ENCODE measurements around the gene TBC1D8B. TPM values are rescaled to one million over a fixed set of nuclear protein-coding genes. Genes with fewer than 3 reads are reported as not detected.

TBC1D8B gene
- total RNA-seq, 4 donors from 2014 or later = 1.7 to 7.3 (median 2.2) TPM

- TF ChIP-seq EP300 (IDR thresholded peaks at IDR 0.05) (no peak), CTCF (IDR thresholded peaks at IDR 0.05) (no peak), POLR2A (IDR thresholded peaks at IDR 0.05) (no peak), POLR2AphosphoS5 (IDR thresholded peaks at IDR 0.05) (no peak)
- Histone ChIP-seq H3K4me1 (no peaks in the 10 kb centered on the region), H3K27ac (no peak overlapping the region), H3K27me3 (no peaks in the 10 kb centered on the region), H3K36me3 (no peaks in the 10 kb centered on the region), H3K4me3 (no peak overlapping the region), H3K9me3 (no peaks in the 10 kb centered on the region)
- WGBS = 64% methylated on average over 2 of the region's 2 CpGs
- no peak for DNase-seq (ENCODE audit: low spot score in 2 of 2)
Measured at GRCh38 chrX:106899276-106899675, 96.8 kb downstream of the TBC1D8B start.

GRCh38 chrX:106899841-106900240 lies 97.4 kb downstream of the TBC1D8B start:
- H3K27me3 ChIP-seq = no peaks in the 10 kb centered on the region
- 92% methylated on average over 1 of the region's 1 CpG for WGBS
- no peaks in the 10 kb centered on the region for H3K36me3 ChIP-seq
- DNase-seq (ENCODE audit: low spot score in 2 of 2) = no peak
- no peak overlapping the region for H3K27ac ChIP-seq
- no peak for TF ChIP-seq CTCF (IDR thresholded peaks at IDR 0.05)
- no peaks in the 10 kb centered on the region for H3K9me3 ChIP-seq
- H3K4me1 ChIP-seq = no peaks in the 10 kb centered on the region
- H3K4me3 ChIP-seq = no peak overlapping the region

- 79% methylated on average over 2 of the region's 3 CpGs for WGBS
- no peak for DNase-seq (ENCODE audit: low spot score in 2 of 2)
- Histone ChIP-seq H3K4me3 (no peak overlapping the region), H3K9me3 (no peaks in the 10 kb centered on the region), H3K4me1 (no peaks in the 10 kb centered on the region), H3K27ac (no peak overlapping the region), H3K27me3 (no peaks in the 10 kb centered on the region), H3K36me3 (no peaks in the 10 kb centered on the region)
- TF ChIP-seq POLR2AphosphoS5 (IDR thresholded peaks at IDR 0.05) = no peak
- TF ChIP-seq POLR2A (IDR thresholded peaks at IDR 0.05) = no peak
- no peak for TF ChIP-seq EP300 (IDR thresholded peaks at IDR 0.05)
- no peak for TF ChIP-seq CTCF (IDR thresholded peaks at IDR 0.05)
Measured at GRCh38 chrX:106901341-106901740, 98.9 kb downstream of the TBC1D8B start.

- TF ChIP-seq EP300 (IDR thresholded peaks at IDR 0.05) = no peak
- TF ChIP-seq POLR2AphosphoS5 (IDR thresholded peaks at IDR 0.05) = no peak
- TF ChIP-seq POLR2A (IDR thresholded peaks at IDR 0.05) = no peak
- no peak for TF ChIP-seq CTCF (IDR thresholded peaks at IDR 0.05)
- no peaks in the 10 kb centered on the region for H3K4me1 ChIP-seq
- no peak overlapping the region for H3K27ac ChIP-seq
- H3K27me3 ChIP-seq = no peaks in the 10 kb centered on the region
- WGBS = 89% methylated on average over 3 of the region's 4 CpGs
- H3K9me3 ChIP-seq = no peaks in the 10 kb centered on the region
- H3K36me3 ChIP-seq = no peaks in the 10 kb centered on the region
- H3K4me3 ChIP-seq = no peak overlapping the region
- DNase-seq (ENCODE audit: low spot score in 2 of 2) = no peak
Measured at GRCh38 chrX:106901781-106902219, 99.3 kb downstream of the TBC1D8B start.

GRCh38 chrX:106902684-106903083 lies 100.2 kb downstream of the TBC1D8B start:
- H3K27ac ChIP-seq = no peak overlapping the region
- H3K4me3 ChIP-seq = no peak overlapping the region
- no peaks in the 10 kb centered on the region for H3K9me3 ChIP-seq
- H3K27me3 ChIP-seq = no peaks in the 10 kb centered on the region
- no peak for TF ChIP-seq POLR2AphosphoS5 (IDR thresholded peaks at IDR 0.05)
- no peak for TF ChIP-seq POLR2A (IDR thresholded peaks at IDR 0.05)
- 82% methylated on average over 2 of the region's 2 CpGs for WGBS
- no peaks in the 10 kb centered on the region for H3K4me1 ChIP-seq
- H3K36me3 ChIP-seq = no peaks in the 10 kb centered on the region
- no peak for DNase-seq (ENCODE audit: low spot score in 2 of 2)

GRCh38 chrX:106903291-106903824 lies 100.9 kb downstream of the TBC1D8B start, which contains the start of gene RIPPLY1:
TSS of gene RIPPLY1 (minus strand) at chrX:106903341. CDS start at chrX:106903287, 54 bp downstream.
- Histone ChIP-seq H3K36me3 (no peaks in the 10 kb centered on the region), H3K4me3 (no peak within 1 kb of the TSS), H3K27ac (no peak within 1 kb of the TSS), H3K27me3 (no peaks in the 10 kb centered on the region), H3K9me3 (no peaks in the 10 kb centered on the region), H3K4me1 (no peaks in the 10 kb centered on the region)
- WGBS = 83% methylated on average over 1 of the region's 1 CpG
- TF ChIP-seq EP300 (IDR thresholded peaks at IDR 0.05) = no peak
- no peak for TF ChIP-seq POLR2AphosphoS5 (IDR thresholded peaks at IDR 0.05)
- no peak for TF ChIP-seq POLR2A (IDR thresholded peaks at IDR 0.05)
- no peak for DNase-seq (ENCODE audit: low spot score in 2 of 2)

Data from suprapubic skin (tissue), 4 donors.